GM18870 (cell line): ENCODE measurements around the gene GRM3.

Source experiments
- ATAC-seq: cut with Tn5 transposase; IDR thresholded peaks from one replicate; pipeline ENCODE4 v1.9.1; 2021; ENCODE audit warnings: moderate library complexity; ENCODE audit not compliant: unreplicated experiment

Gene GRM3

GRCh38 chr7:86898171-86898570 lies 254.5 kb downstream of the GRM3 start:
- no peak for ATAC-seq

DNA sequence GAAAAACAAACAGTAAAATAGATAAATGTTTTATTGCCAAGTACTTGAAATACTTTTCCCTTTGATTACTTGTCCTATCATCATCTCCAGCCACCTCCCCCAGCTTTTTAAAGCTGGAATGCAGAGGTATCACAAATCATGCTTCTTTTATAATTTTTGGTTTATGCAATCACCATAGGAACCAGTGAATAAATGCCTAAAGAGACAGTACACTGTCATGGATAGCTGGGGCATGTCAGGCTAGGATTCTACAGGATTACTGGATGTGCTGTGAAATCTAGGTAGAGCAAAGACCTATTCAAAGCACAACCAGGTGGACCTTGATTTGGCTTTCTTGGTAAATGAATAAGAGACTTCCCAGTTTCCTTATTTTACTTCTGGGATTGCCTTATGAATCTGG lies 257.2 kb downstream of the GRM3 start:
- ATAC-seq = no peak

DNA sequence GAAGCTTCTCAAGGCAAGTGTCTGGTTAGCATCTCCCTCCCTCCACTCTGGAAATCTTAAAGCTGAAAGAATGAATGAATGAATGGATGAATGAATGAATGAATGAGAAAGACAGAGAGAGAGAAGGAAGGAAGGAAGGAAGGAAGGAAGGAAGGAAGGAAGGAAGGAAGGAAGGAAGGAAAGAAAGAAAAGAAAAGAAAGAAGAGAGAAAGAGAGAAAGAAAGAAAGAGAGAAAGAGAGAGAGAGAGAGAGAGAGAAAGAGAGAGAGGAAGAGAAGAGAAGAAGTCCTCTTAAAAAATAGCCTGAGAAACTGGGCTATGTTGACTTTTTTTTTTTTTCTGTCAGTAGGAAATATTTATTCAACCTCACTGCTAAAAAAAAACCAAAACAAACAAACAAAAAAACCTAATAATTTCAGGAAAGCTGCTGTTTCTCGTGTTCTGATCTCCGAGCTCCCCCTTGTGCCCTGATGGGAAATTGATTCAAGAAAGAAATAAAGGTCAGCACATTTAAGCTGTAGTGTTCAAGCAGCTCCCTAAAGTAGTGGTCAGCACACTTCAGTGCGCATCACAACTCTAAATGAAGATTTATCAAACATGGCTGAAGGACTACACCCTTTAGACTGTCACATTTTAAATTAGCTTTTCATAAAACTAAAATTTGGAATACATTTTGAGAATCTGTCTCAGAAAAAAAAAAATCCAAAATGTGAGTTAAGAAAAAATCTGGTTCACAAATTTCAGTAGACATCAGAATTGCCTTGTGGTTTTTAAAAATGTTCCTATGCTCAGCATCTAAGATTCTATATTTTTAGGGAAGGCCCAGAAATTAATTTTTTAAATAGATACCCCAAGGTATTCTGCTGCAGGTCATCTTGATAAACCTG lies 261.5 kb downstream of the GRM3 start:
- no peak for ATAC-seq

DNA sequence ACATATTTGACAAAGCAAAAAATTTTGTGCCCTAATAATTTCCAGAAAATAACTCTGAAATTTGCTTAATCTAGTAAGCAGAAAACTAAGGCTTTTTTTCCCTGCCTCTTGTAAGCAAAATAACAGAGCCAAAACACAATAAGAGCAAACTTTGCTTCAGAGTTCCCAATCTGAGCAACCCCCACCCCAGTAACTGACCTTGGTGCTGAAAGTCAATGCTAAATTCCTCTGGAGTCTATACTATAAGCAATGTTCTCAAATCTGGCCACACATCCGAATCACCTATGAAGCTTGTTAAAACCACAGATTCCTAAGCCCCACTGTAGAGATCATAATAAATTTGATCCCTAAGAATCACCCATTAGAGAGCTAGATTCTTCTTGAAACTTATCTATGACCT lies 265.2 kb downstream of the GRM3 start:
- ATAC-seq = no peak

- no peak for ATAC-seq
Observed at GRCh38 chr7:86911659-86912058, 267.9 kb downstream of the GRM3 start.

- no peak for ATAC-seq
Observed at GRCh38 chr7:86913709-86914108, 270.0 kb downstream of the GRM3 start.
